DOHH2 (cell line): ENCODE measurements around the gene LHFPL6.

Experiments used
- H3F3A ChIP-seq: fragments of 200-600 bp; sonication (generic), shearing (Covaris generic); 2 replicates; pipeline ENCODE4 v1.6.0; 2016; ENCODE audit warnings: antibody characterized with exemption, mild to moderate bottlenecking; ENCODE audit not compliant: control insufficient read depth, insufficient read depth
- H3K27ac ChIP-seq: fragments of 200-600 bp; sonication (generic); 2 replicates; pipeline ENCODE4 v1.5.1; 2014; ENCODE audit warnings: low read depth, mild to moderate bottlenecking, low read length, moderate library complexity
- H3K27me3 ChIP-seq: fragments of 200-600 bp; sonication (generic); 2 replicates; pipeline ENCODE4 v1.6.1; 2014; ENCODE audit warnings: mild to moderate bottlenecking, low read length, mixed read lengths; ENCODE audit not compliant: control insufficient read depth
- H3K36me3 ChIP-seq: fragments of 200-600 bp; sonication (generic); 2 replicates; pipeline ENCODE4 v1.6.1; 2014; ENCODE audit warnings: mild to moderate bottlenecking, low read length, moderate library complexity, mixed read lengths; ENCODE audit not compliant: control insufficient read depth
- H3K4me1 ChIP-seq: fragments of 200-600 bp; sonication (generic); 2 replicates; pipeline ENCODE4 v1.6.1; 2014; ENCODE audit warnings: mild to moderate bottlenecking, low read length, mixed read lengths; ENCODE audit not compliant: control insufficient read depth
- H3K4me2 ChIP-seq: fragments of 200-600 bp; sonication (generic); 2 replicates; pipeline ENCODE4 v1.6.0; 2014; ENCODE audit warnings: mild to moderate bottlenecking, low read length, moderate library complexity
- H3K4me3 ChIP-seq: fragments of 200-600 bp; sonication (generic); 2 replicates; pipeline ENCODE4 v1.5.1; 2014; ENCODE audit warnings: mild to moderate bottlenecking, low read length, mixed read lengths
- H3K79me2 ChIP-seq: fragments of 200-600 bp; sonication (generic); 2 replicates; pipeline ENCODE4 v1.6.1; 2014; ENCODE audit warnings: mild to moderate bottlenecking, low read length, mixed read lengths; ENCODE audit not compliant: control insufficient read depth
- H3K9me2 ChIP-seq: fragments of 200-600 bp; sonication (generic); replicated peaks from 2 replicates; pipeline ENCODE4 v1.6.1; 2014; ENCODE audit warnings: mild to moderate bottlenecking, low read length, mixed read lengths; ENCODE audit not compliant: control insufficient read depth
- H3K9me3 ChIP-seq: fragments of 200-600 bp; sonication (generic); 2 replicates; pipeline ENCODE4 v1.6.1; 2014; ENCODE audit warnings: antibody characterized with exemption, low read length, mixed read lengths; ENCODE audit not compliant: control insufficient read depth, insufficient read depth
- H4K20me1 ChIP-seq: fragments of 200-600 bp; sonication (generic); 2 replicates; pipeline ENCODE4 v1.6.0; 2014; ENCODE audit warnings: low read depth, mild to moderate bottlenecking, antibody characterized with exemption, low read length, moderate library complexity; ENCODE audit not compliant: control insufficient read depth, insufficient read depth
- CTCF ChIP-seq: fragments of 200-600 bp; sonication (generic); IDR thresholded peaks from one replicate; pipeline ENCODE4 v1.5.1; 2014; ENCODE audit warnings: antibody characterized with exemption, mild to moderate bottlenecking, low read depth, low read length; ENCODE audit not compliant: poor library complexity, severe bottlenecking
- EZH2phosphoT487 ChIP-seq: fragments of 200-600 bp; sonication (generic); IDR thresholded peaks from 2 replicates; pipeline ENCODE4 v1.6.1; 2017; ENCODE audit warnings: borderline replicate concordance, mild to moderate bottlenecking, antibody characterized with exemption, low read length, moderate library complexity, mixed read lengths

The LHFPL6 gene

GRCh38 chr13:39401756-39402155, 201.2 kb downstream of the LHFPL6 start:
- peaks cover 7% of the 10 kb centered on the region; the same call in 1 of the 2 replicates for H3K79me2 ChIP-seq
- no peaks in the 10 kb centered on the region for H4K20me1 ChIP-seq
- H3K4me2 ChIP-seq, result no peak overlapping the region
- H3K9me2 ChIP-seq, result no peaks in the 10 kb centered on the region
- no peaks in the 10 kb centered on the region for H3F3A ChIP-seq
- H3K4me3 ChIP-seq, result no peak overlapping the region
- H3K9me3 ChIP-seq, result no peaks in the 10 kb centered on the region
- H3K4me1 ChIP-seq, result peaks cover 22% of the 10 kb centered on the region
- H3K36me3 ChIP-seq, result no peaks in the 10 kb centered on the region
- TF ChIP-seq EZH2phosphoT487 (no peak), CTCF (no peak)
- no peaks in the 10 kb centered on the region for H3K27me3 ChIP-seq
- H3K27ac ChIP-seq, result no peak overlapping the region

- TF ChIP-seq EZH2phosphoT487, result no peak
- no peak for TF ChIP-seq CTCF
- peaks cover 7% of the 10 kb centered on the region; the same call in 1 of the 2 replicates for H3K79me2 ChIP-seq
- no peak overlapping the region for H3K4me2 ChIP-seq
- H3K4me1 ChIP-seq, result peaks cover 22% of the 10 kb centered on the region
- no peak overlapping the region for H3K27ac ChIP-seq
- no peaks in the 10 kb centered on the region for H3K9me3 ChIP-seq
- no peaks in the 10 kb centered on the region for H3K27me3 ChIP-seq
- no peaks in the 10 kb centered on the region for H3K9me2 ChIP-seq
- H3F3A ChIP-seq, result no peaks in the 10 kb centered on the region
- H3K4me3 ChIP-seq, result no peak overlapping the region
- H4K20me1 ChIP-seq, result no peaks in the 10 kb centered on the region
- no peaks in the 10 kb centered on the region for H3K36me3 ChIP-seq
These were observed 201.8 kb downstream of the LHFPL6 start for GRCh38 chr13:39401046-39401705.

- Histone ChIP-seq H3F3A (no peaks in the 10 kb centered on the region), H3K79me2 (no peaks in the 10 kb centered on the region)
- TF ChIP-seq CTCF (no peak), EZH2phosphoT487 (no peak)
These were observed 203.9 kb downstream of the LHFPL6 start for GRCh38 chr13:39399102-39399501.

More at GRCh38 chr13:39399102-39399501, 203.9 kb downstream of the LHFPL6 start:
- H3K4me1 ChIP-seq, result peaks cover 22% of the 10 kb centered on the region
- no peaks in the 10 kb centered on the region for H4K20me1 ChIP-seq
- no peak overlapping the region for H3K4me3 ChIP-seq
- no peaks in the 10 kb centered on the region for H3K36me3 ChIP-seq
- H3K9me2 ChIP-seq, result no peaks in the 10 kb centered on the region
- H3K27ac ChIP-seq, result no peak overlapping the region
- H3K4me2 ChIP-seq, result no peak overlapping the region
- no peaks in the 10 kb centered on the region for H3K9me3 ChIP-seq
- no peaks in the 10 kb centered on the region for H3K27me3 ChIP-seq
